GM23338 (cell line): ENCODE measurements around the gene GUCA2A. TPM values are rescaled to one million over a fixed set of nuclear protein-coding genes. Genes with fewer than 3 reads are reported as not detected.

ENCODE experiments used
- ATAC-seq: fragments of 200-7000 bp; cut with Tn5 transposase; 3 replicates; pipeline ENCODE4 v1.9.1; 2020
- DNase-seq: peaks from one replicate; pipeline ENCODE4 v3.0.0-alpha.2; 2015; ENCODE audit warnings: low spot score
- H2AFZ ChIP-seq: fragments of 200-600 bp; sonication (generic); 2 replicates; pipeline ENCODE4 v1.8.0; 2016; ENCODE audit warnings: antibody characterized with exemption, mild to moderate bottlenecking, moderate library complexity
- H3F3A ChIP-seq: fragments of 200-600 bp; sonication (generic); replicated peaks from 2 replicates; pipeline ENCODE4 v1.8.0; 2017; ENCODE audit warnings: antibody characterized with exemption, mixed run types, low read depth
- H3K27ac ChIP-seq: fragments of 200-600 bp; sonication (generic); 2 replicates; pipeline ENCODE4 v1.6.1; 2016; ENCODE audit warnings: low read depth
- H3K27me3 ChIP-seq: fragments of 200-600 bp; sonication (generic); 2 replicates; pipeline ENCODE4 v1.8.0; 2016; ENCODE audit warnings: mild to moderate bottlenecking, mixed run types, moderate library complexity; ENCODE audit not compliant: insufficient read depth
- H3K36me3 ChIP-seq: fragments of 200-600 bp; sonication (generic); 2 replicates; pipeline ENCODE4 v1.8.0; 2016; ENCODE audit warnings: mild to moderate bottlenecking; ENCODE audit not compliant: insufficient read depth
- H3K4me1 ChIP-seq: fragments of 200-600 bp; sonication (generic); 2 replicates; pipeline ENCODE4 v1.8.0; 2016; ENCODE audit warnings: mild to moderate bottlenecking, moderate library complexity; ENCODE audit not compliant: insufficient read depth
- H3K4me2 ChIP-seq: fragments of 200-600 bp; sonication (generic); 2 replicates; pipeline ENCODE4 v1.7.1; 2017; ENCODE audit warnings: mixed run types
- H3K4me3 ChIP-seq: fragments of 200-600 bp; sonication (generic); 2 replicates; pipeline ENCODE4 v1.6.1; 2016; ENCODE audit warnings: mixed run types
- H3K79me2 ChIP-seq: fragments of 200-600 bp; sonication (generic); replicated peaks from 2 replicates; pipeline ENCODE4 v1.8.0; 2017; ENCODE audit warnings: mild to moderate bottlenecking; ENCODE audit not compliant: insufficient read depth
- H3K9me2 ChIP-seq: fragments of 200-600 bp; sonication (generic); 2 replicates; pipeline ENCODE4 v1.8.0; 2017; ENCODE audit not compliant: insufficient read depth
- H4K20me1 ChIP-seq: fragments of 200-600 bp; sonication (generic); replicated peaks from 2 replicates; pipeline ENCODE4 v1.8.0; 2017; ENCODE audit warnings: mild to moderate bottlenecking; ENCODE audit not compliant: insufficient read depth
- H3K27ac Mint-ChIP-seq: 2 replicates; pipeline ENCODE4 v1.8.0; 2020; ENCODE audit warnings: inconsistent platforms, mild to moderate bottlenecking, moderate library complexity, mixed read lengths
- H3K27me3 Mint-ChIP-seq: 3 replicates; pipeline ENCODE4 v1.8.0; 2022; ENCODE audit warnings: low read depth, mild to moderate bottlenecking, moderate library complexity, mixed read lengths, inconsistent platforms; ENCODE audit not compliant: insufficient read depth, poor library complexity
- H3K36me3 Mint-ChIP-seq: 3 replicates; pipeline ENCODE4 v1.8.0; 2021; ENCODE audit warnings: low read depth, mild to moderate bottlenecking, inconsistent platforms, moderate library complexity, mixed read lengths
- H3K4me1 Mint-ChIP-seq: 3 replicates; pipeline ENCODE4 v1.8.0; 2020; ENCODE audit warnings: mild to moderate bottlenecking, inconsistent platforms, mixed read lengths
- H3K4me3 Mint-ChIP-seq: 3 replicates; pipeline ENCODE4 v1.8.0; 2021; ENCODE audit warnings: moderate library complexity, mild to moderate bottlenecking, inconsistent platforms, mixed read lengths
- H3K9me3 Mint-ChIP-seq: 3 replicates; pipeline ENCODE4 v1.8.0; 2020; ENCODE audit warnings: moderate library complexity, mild to moderate bottlenecking, inconsistent platforms, mixed read lengths
- CREB1 ChIP-seq: fragments of 250-450 bp; sonication (Bioruptor Pico); IDR thresholded peaks from 2 replicates; pipeline ENCODE4 v1.5.0; 2020; ENCODE audit warnings: low read depth, mild to moderate bottlenecking, moderate library complexity
- CTCF ChIP-seq, 2 experiments: fragments of 200-600 bp in 1 of 2; sonication (generic) in 1 of 2; conservative IDR thresholded peaks; 2 replicates each; pipeline versions ENCODE4 v1.5.1 to v1.6.1; 2016 to 2017; ENCODE audit warnings: antibody characterized with exemption in 2 of 2, low read depth in 2 of 2, mild to moderate bottlenecking in 2 of 2, moderate library complexity in 1 of 2
- ETS1 ChIP-seq: IDR thresholded peaks from 2 replicates; pipeline ENCODE4 v1.6.1; 2016; ENCODE audit warnings: antibody characterized with exemption
- EZH2 ChIP-seq: fragments of 200-600 bp; sonication (generic); IDR thresholded peaks from one replicate; pipeline ENCODE4 v1.8.0; 2017; ENCODE audit warnings: antibody characterized with exemption, mild to moderate bottlenecking, low read depth; ENCODE audit not compliant: unreplicated experiment
- EZH2phosphoT487 ChIP-seq: fragments of 200-600 bp; sonication (generic); IDR thresholded peaks from one replicate; pipeline ENCODE4 v1.8.1; 2018; ENCODE audit warnings: antibody characterized with exemption; ENCODE audit not compliant: unreplicated experiment
- JUNB ChIP-seq: IDR thresholded peaks from one replicate; pipeline ENCODE4 v1.6.1; 2016; ENCODE audit warnings: antibody characterized with exemption; ENCODE audit not compliant: unreplicated experiment
- NANOG ChIP-seq: IDR thresholded peaks from 2 replicates; pipeline ENCODE4 v1.6.1; 2016; ENCODE audit warnings: antibody characterized with exemption, borderline replicate concordance
- POLR2AphosphoS5 ChIP-seq: IDR thresholded peaks from 2 replicates; pipeline ENCODE4 v1.6.1; 2016; ENCODE audit warnings: antibody characterized with exemption, low read depth
- REST ChIP-seq: IDR thresholded peaks from one replicate; pipeline ENCODE4 v1.6.1; 2018; ENCODE audit warnings: antibody characterized with exemption; ENCODE audit not compliant: unreplicated experiment
- STAT1 ChIP-seq: IDR thresholded peaks from one replicate; pipeline ENCODE4 v1.6.1; 2016; ENCODE audit warnings: antibody characterized with exemption; ENCODE audit not compliant: unreplicated experiment
- ZNF114 ChIP-seq: fragments of 250-450 bp; sonication (Bioruptor Pico); IDR thresholded peaks from 2 replicates; pipeline ENCODE4 v1.5.0; 2020; ENCODE audit warnings: mild to moderate bottlenecking, moderate library complexity
- ZNF331 ChIP-seq: fragments of 250-450 bp; sonication (Bioruptor Pico); IDR thresholded peaks from 2 replicates; pipeline ENCODE4 v1.5.0; 2020; ENCODE audit warnings: low read depth, mild to moderate bottlenecking, moderate library complexity
- ZNF462 ChIP-seq: fragments of 250-450 bp; sonication (Bioruptor Pico); IDR thresholded peaks from 2 replicates; pipeline ENCODE4 v1.5.0; 2020; ENCODE audit warnings: mild to moderate bottlenecking, moderate library complexity
- polyA plus RNA-seq: library from polyadenylated mRNA; unstranded; fragments of >200 nt; fragmentation: Nextera tagmentation; extraction: Ambion mirVana; gene quantifications from 2 replicates; pipeline ENCODE4 v1.2.1, GENCODE V29; 2016
- total RNA-seq: library from RNA; depleted of rRNA; stranded (reverse); fragments of >200 nt; shearing (Covaris generic); gene quantifications from 2 replicates; pipeline ENCODE4 v1.2.3, GENCODE V29; 2014

GUCA2A gene
- total and polyA plus RNA-seq, 2 experiments from 2014 or later = not detected

- Histone ChIP-seq H4K20me1 (no peaks in the 10 kb centered on the region), H3K4me1 (no peaks in the 10 kb centered on the region), H3K27me3 (no peaks in the 10 kb centered on the region), H3K27ac (no peak overlapping the region), H3K36me3 (no peaks in the 10 kb centered on the region), H3K4me3 (no peak overlapping the region), H3K4me2 (no peak overlapping the region), H3F3A (no peaks in the 10 kb centered on the region), H2AFZ (no peak overlapping the region), H3K79me2 (no peaks in the 10 kb centered on the region), H3K9me2 (no peaks in the 10 kb centered on the region)
- peaks cover 11% of the 10 kb centered on the region for H3K27me3 Mint-ChIP-seq
- TF ChIP-seq NANOG (no peak), EZH2phosphoT487 (no peak), CTCF (conservative IDR thresholded peaks at IDR 0.05; ENCODE audit: low read depth in 2 of 2) (no peak), STAT1 (no peak), ZNF462 (no peak), POLR2AphosphoS5 (no peak), ZNF331 (CRISPR knock-in tag) (no peak), EZH2 (no peak), JUNB (no peak), ETS1 (no peak), REST (no peak), CREB1 (CRISPR knock-in tag) (no peak), ZNF114 (no peak)
- H3K9me3 Mint-ChIP-seq = no peaks in the 10 kb centered on the region; the same call in 2 of the 3 replicates
- no peak overlapping the region for H3K27ac Mint-ChIP-seq
- no peak overlapping the region for H3K4me3 Mint-ChIP-seq
- no peak for DNase-seq
- no peaks in the 10 kb centered on the region for H3K36me3 Mint-ChIP-seq
- ATAC-seq = no peak
- peaks cover 4% of the 10 kb centered on the region; the same call in 2 of the 3 replicates for H3K4me1 Mint-ChIP-seq
Observed at GRCh38 chr1:42168763-42169162, 4.2 kb upstream of the GUCA2A start.
